ENCODE results near the gene MSGN1.

The MSGN1 gene

GRCh38 chr2:17816396-17817245, at the start of gene MSGN1:
TSS of gene MSGN1 (plus strand) at chr2:17816460. CDS start at chr2:17816519, 59 bp downstream.
- no peak for DNase-seq

GRCh38 chr2:17768894-17769293, 47.4 kb upstream of the MSGN1 start:
- DNase-seq, result no peak

- DNase-seq, result no peak
Observed at GRCh38 chr2:17771956-17772355, 44.3 kb upstream of the MSGN1 start.

- no peak for DNase-seq
Observed at GRCh38 chr2:17772532-17772931, 43.7 kb upstream of the MSGN1 start.

DNA sequence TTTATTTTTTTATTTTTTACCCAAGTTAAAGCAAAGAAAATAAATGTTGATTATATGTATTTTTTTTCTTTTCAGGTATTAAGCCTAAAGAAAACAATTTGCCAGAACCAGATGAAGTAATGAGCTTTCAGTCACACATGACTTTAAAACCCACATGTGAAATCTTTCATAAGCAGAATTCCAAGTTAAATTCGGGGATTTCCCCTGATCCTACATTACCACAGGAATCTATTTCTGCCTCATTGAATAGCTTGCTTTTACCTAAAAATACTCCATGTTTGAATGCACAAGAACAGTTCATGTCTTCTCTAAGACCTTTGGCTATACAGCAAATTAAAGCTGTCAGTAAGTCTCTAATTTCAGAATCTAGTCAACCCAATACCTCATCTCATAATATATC, 35.7 kb upstream of the MSGN1 start:
- DNase-seq, result no peak

GRCh38 chr2:17781482-17781881, 34.8 kb upstream of the MSGN1 start:
- DNase-seq, result no peak

- no peak for DNase-seq
Observed at GRCh38 chr2:17786727-17787126, 29.5 kb upstream of the MSGN1 start.

DNA sequence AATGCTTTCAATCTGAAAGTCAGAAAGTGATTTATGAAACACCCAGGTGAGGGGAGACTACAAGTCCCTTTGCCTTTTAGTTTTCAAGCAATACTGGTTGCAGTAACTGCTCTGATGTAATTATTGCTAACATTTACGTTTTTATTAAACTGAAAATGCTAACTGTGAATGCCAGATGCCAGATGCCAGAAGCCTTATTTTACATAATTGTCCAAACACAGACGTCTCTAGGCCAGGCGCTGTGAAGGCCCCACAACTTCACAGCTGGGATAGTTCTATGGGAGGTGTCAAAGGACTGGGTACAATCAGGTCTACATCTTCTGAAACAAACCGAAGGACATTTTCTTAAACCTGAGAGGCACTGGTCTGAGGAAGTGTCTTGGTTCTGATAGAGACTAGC, 27.5 kb upstream of the MSGN1 start:
- no peak for DNase-seq

- DNase-seq, result no peak
Observed at GRCh38 chr2:17790536-17790935, 25.7 kb upstream of the MSGN1 start.

GRCh38 chr2:17791121-17791816, 25.0 kb upstream of the MSGN1 start:
- DNase-seq, result no peak

DNA sequence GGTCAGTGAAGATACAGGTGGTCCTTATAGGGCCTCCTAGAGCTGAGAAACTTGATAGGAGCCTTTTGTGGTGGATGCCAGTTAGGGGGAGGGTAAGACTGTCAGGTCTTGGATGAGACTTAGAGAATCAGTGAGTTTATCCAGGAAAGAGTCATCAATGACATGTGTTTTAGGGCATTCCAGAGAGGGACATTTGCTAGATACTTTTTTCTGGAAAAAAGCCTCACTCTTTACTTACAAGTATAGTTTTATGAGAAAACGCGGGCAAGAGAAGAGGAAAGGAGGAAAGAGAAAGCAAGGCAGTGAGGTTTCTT, 24.5 kb upstream of the MSGN1 start:
- no peak for DNase-seq

- DNase-seq, result no peak
Observed at GRCh38 chr2:17792515-17792914, 23.7 kb upstream of the MSGN1 start.

- no peak for DNase-seq
Observed at GRCh38 chr2:17793296-17793695, 23.0 kb upstream of the MSGN1 start.

GRCh38 chr2:17793803-17794354, 22.4 kb upstream of the MSGN1 start:
- no peak for DNase-seq

DNA sequence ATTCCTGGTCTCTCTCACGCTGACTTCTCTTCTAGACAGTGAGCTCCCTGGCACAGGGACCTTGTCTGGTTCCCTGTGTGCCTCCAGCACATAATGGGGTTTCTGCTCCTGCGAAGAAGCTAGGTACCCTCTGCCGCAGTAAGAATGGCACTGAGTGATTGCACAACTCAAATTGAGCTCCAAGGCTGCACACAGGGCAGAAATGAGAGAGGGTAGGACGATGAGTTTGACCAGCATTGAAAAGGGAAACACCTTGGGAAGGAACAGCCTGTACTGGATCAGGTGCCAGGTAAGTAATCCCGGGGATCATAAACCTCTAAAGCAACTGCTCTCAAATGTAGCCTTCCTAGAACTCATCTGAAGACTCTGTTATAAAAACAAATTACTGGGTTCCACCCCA, 21.0 kb upstream of the MSGN1 start:
- no peak for DNase-seq

DNA sequence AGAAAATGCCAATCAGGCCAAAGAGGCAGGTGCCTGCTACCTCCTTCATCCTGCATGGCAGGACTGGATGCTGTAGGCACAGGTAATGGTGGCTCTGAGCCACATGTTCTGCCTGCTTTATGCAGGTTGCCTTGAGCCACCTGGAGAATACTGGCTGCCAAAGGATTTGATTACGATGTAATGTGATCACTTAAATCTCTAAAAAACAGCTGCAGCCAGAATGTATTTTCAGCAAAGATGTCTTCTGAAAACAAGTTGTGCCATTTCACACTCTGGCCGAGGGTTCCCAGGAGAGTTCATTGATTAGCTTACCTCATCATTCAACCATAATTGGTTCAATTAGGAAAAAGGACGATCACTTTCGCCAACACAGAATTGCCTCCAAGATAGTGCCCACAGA, 17.9 kb upstream of the MSGN1 start:
- DNase-seq, result no peak

GRCh38 chr2:17799301-17800120, 16.7 kb upstream of the MSGN1 start:
- DNase-seq, result no peak

DNA sequence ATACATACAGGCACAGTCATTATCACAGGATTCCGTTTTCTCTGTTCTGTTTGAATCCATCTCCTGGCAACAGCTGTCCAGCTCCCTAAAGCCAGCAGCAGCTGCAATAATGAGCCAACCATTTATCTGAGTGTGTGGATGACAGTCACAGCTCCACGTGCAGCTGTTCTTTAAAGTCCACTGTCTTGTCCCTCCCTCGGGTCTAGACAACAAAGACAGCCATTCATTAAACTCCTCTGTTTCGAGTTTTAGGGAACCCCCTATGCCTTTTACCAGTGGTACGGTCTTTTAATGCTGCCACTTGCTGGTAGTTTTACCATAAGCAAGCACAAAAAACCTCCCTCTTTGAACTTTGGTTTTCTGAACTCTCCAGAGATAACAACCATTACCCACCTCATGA, 16.0 kb upstream of the MSGN1 start:
- DNase-seq, result no peak

GRCh38 chr2:17800693-17801458, 15.4 kb upstream of the MSGN1 start:
- no peak for DNase-seq

- DNase-seq, result no peak
Observed at GRCh38 chr2:17803497-17803896, 12.8 kb upstream of the MSGN1 start.

DNA sequence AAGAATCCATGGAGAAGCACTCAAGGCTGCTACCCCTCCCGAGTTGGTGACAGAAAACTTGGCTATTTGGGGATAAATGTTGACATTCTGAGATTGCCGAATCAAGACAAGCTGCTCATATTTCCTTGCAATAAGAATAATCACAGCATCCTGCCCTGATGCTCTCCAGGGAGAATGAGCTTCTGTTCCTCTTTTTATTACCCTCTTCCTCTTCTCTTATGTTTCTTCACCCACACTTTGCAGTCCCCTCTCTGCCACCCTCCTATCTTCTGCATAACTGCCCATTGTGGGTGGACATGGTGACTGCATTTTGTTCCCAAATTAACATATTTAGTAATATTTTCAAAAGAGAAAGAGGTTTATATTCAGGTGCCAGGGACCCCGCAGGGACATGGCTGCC, 11.9 kb upstream of the MSGN1 start:
- DNase-seq, result no peak

GRCh38 chr2:17805166-17805565, 11.1 kb upstream of the MSGN1 start:
- DNase-seq, result no peak

All from NCI-H187 treated with DMSO at 0.1 percent for 48 hours (cell line).